SK-N-MC (cell line): ENCODE measurements around the gene TNNT2.

ENCODE experiments used
- EZH2 ChIP-seq: fragments of 200-600 bp; sonication (generic); IDR thresholded peaks from one replicate; pipeline ENCODE4 v1.6.1; 2017; ENCODE audit warnings: antibody characterized with exemption
- FOXP2 ChIP-seq: optimal IDR thresholded peaks from 2 replicates; pipeline ENCODE3; 2011; ENCODE audit warnings: mild to moderate bottlenecking, moderate library complexity; ENCODE audit not compliant: insufficient read depth; ENCODE audit errors: extremely low read length, control extremely low read depth
- POLR2AphosphoS5 ChIP-seq: IDR thresholded peaks from 2 replicates; pipeline ENCODE4 v1.6.1; 2012; ENCODE audit warnings: mild to moderate bottlenecking, low read depth, low read length, borderline replicate concordance

DNA sequence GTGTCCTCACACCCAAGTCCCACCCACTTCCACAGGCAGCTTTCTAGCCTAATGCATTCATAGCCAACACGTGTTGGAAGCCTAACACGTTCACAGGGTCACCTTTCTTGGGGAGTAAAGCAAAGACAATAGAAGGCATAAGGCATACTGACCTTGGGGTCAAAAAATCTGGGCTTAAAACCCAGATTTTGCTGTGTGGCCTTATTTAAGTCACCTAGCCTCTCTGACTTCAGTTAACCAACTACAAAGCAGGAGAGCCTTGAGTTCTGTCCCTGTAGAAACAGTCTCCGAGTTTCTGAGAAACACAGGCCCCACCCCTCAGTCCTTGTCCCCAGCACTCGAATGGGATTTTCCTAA, 1.4 kb downstream of the TNNT2 start:
- TF ChIP-seq EZH2 = no peak
- TF ChIP-seq POLR2AphosphoS5 = no peak
- no peak for TF ChIP-seq FOXP2
